Mucosa of rectum (tissue), 2 donors: ENCODE results near the gene HOATZ.

Experiments
- H3K27ac ChIP-seq, 2 donors: one replicate each; pipeline ENCODE4 v1.7.0; 2013; ENCODE audit warnings: inconsistent platforms in 2 of 2, low read depth in 2 of 2, low read length in 2 of 2
- H3K27me3 ChIP-seq, 2 donors: one replicate each; pipeline ENCODE4 v1.7.0; 2013; ENCODE audit warnings: low read length in 2 of 2; ENCODE audit not compliant: control insufficient read depth in 2 of 2, insufficient read depth in 2 of 2
- H3K36me3 ChIP-seq, 2 donors: one replicate each; pipeline ENCODE4 v1.7.0; 2013; ENCODE audit warnings: low read length in 2 of 2; ENCODE audit not compliant: control insufficient read depth in 2 of 2, insufficient read depth in 2 of 2
- H3K4me1 ChIP-seq, 2 donors: one replicate each; pipeline ENCODE4 v1.7.0; 2013; ENCODE audit warnings: low read length in 2 of 2, mild to moderate bottlenecking in 1 of 2; ENCODE audit not compliant: control insufficient read depth in 2 of 2, insufficient read depth in 2 of 2
- H3K4me3 ChIP-seq, 2 donors: one replicate each; pipeline ENCODE4 v1.7.0; 2013; ENCODE audit warnings: low read length in 2 of 2
- H3K9ac ChIP-seq, 2 donors: one replicate each; pipeline ENCODE4 v1.7.0; 2013; ENCODE audit warnings: low read length in 2 of 2, low read depth in 1 of 2, mild to moderate bottlenecking in 1 of 2
- H3K9me3 ChIP-seq, 2 donors: one replicate each; pipeline ENCODE4 v1.7.0; 2013; ENCODE audit warnings: low read length in 2 of 2; ENCODE audit not compliant: control insufficient read depth in 2 of 2
- donor health status: healthy.
- donor health status: Normal muscosa, but diverticular disease.

HOATZ gene

GRCh38 chr11:111518668-111519067 lies 4.1 kb downstream of the HOATZ start:
- Histone ChIP-seq H3K4me3 (no peak overlapping the region), H3K36me3 (no peaks in the 10 kb centered on the region), H3K9me3 (no peaks in the 10 kb centered on the region), H3K27ac (no peak overlapping the region), H3K27me3 (peaks cover 0 to 12% of the 10 kb centered on the region in 2 donors), H3K9ac (no peak overlapping the region), H3K4me1 (no peaks in the 10 kb centered on the region)

- Histone ChIP-seq H3K27me3 (peaks cover 0 to 5% of the 10 kb centered on the region in 2 donors), H3K9me3 (no peaks in the 10 kb centered on the region), H3K4me1 (no peaks in the 10 kb centered on the region), H3K36me3 (no peaks in the 10 kb centered on the region), H3K9ac (no peak overlapping the region), H3K4me3 (no peak overlapping the region), H3K27ac (no peak overlapping the region)
Observed at GRCh38 chr11:111520560-111520959, 6.0 kb downstream of the HOATZ start.

- Histone ChIP-seq H3K9me3 (no peaks in the 10 kb centered on the region), H3K9ac (no peak overlapping the region), H3K4me3 (no peak overlapping the region), H3K36me3 (no peaks in the 10 kb centered on the region), H3K4me1 (no peaks in the 10 kb centered on the region), H3K27ac (no peak overlapping the region), H3K27me3 (peaks cover 0 to 5% of the 10 kb centered on the region in 2 donors)
Observed at GRCh38 chr11:111521135-111521534, 6.6 kb downstream of the HOATZ start.

GRCh38 chr11:111522426-111522825 lies 7.8 kb downstream of the HOATZ start:
- no peaks in the 10 kb centered on the region for H3K4me1 ChIP-seq
- H3K36me3 ChIP-seq: no peaks in the 10 kb centered on the region
- peaks cover 0 to 5% of the 10 kb centered on the region in 2 donors for H3K27me3 ChIP-seq
- H3K9ac ChIP-seq: no peak overlapping the region
- no peak overlapping the region for H3K4me3 ChIP-seq
- no peaks in the 10 kb centered on the region for H3K9me3 ChIP-seq
- no peak overlapping the region for H3K27ac ChIP-seq

GRCh38 chr11:111523343-111523742 lies 8.8 kb downstream of the HOATZ start:
- no peaks in the 10 kb centered on the region for H3K4me1 ChIP-seq
- H3K9me3 ChIP-seq: no peaks in the 10 kb centered on the region
- peaks cover 0 to 5% of the 10 kb centered on the region in 2 donors for H3K27me3 ChIP-seq
- no peaks in the 10 kb centered on the region for H3K36me3 ChIP-seq
- H3K27ac ChIP-seq: no peak overlapping the region
- H3K4me3 ChIP-seq: no peak overlapping the region
- no peak overlapping the region for H3K9ac ChIP-seq

GRCh38 chr11:111524056-111524455 lies 9.5 kb downstream of the HOATZ start:
- Histone ChIP-seq H3K27ac (no peak overlapping the region), H3K27me3 (peaks cover 0 to 5% of the 10 kb centered on the region in 2 donors), H3K4me1 (no peaks in the 10 kb centered on the region), H3K9me3 (no peaks in the 10 kb centered on the region), H3K9ac (no peak overlapping the region), H3K36me3 (no peaks in the 10 kb centered on the region), H3K4me3 (no peak overlapping the region)

- Histone ChIP-seq H3K36me3 (no peaks in the 10 kb centered on the region), H3K27me3 (peaks cover 0 to 5% of the 10 kb centered on the region in 2 donors), H3K4me3 (no peak overlapping the region), H3K27ac (no peak overlapping the region), H3K4me1 (no peaks in the 10 kb centered on the region), H3K9ac (no peak overlapping the region), H3K9me3 (no peaks in the 10 kb centered on the region)
Observed at GRCh38 chr11:111525456-111525855, 10.9 kb downstream of the HOATZ start.

GRCh38 chr11:111526501-111526900 lies 11.9 kb downstream of the HOATZ start:
- H3K4me1 ChIP-seq: no peaks in the 10 kb centered on the region
- no peak overlapping the region for H3K4me3 ChIP-seq
- no peak overlapping the region for H3K9ac ChIP-seq
- no peaks in the 10 kb centered on the region for H3K27me3 ChIP-seq
- no peaks in the 10 kb centered on the region for H3K9me3 ChIP-seq
- H3K36me3 ChIP-seq: no peaks in the 10 kb centered on the region
- H3K27ac ChIP-seq: no peak overlapping the region

- no peak overlapping the region for H3K27ac ChIP-seq
- H3K27me3 ChIP-seq: peaks cover 0 to 2% of the 10 kb centered on the region in 2 donors
- H3K36me3 ChIP-seq: no peaks in the 10 kb centered on the region
- H3K4me3 ChIP-seq: no peak overlapping the region
- H3K9ac ChIP-seq: no peak overlapping the region
- no peaks in the 10 kb centered on the region for H3K9me3 ChIP-seq
- H3K4me1 ChIP-seq: no peaks in the 10 kb centered on the region
Observed at GRCh38 chr11:111527279-111527678, 12.7 kb downstream of the HOATZ start.

GRCh38 chr11:111528557-111528956 lies 14.0 kb downstream of the HOATZ start:
- Histone ChIP-seq H3K4me1 (no peaks in the 10 kb centered on the region), H3K27me3 (peaks cover 0 to 2% of the 10 kb centered on the region in 2 donors), H3K27ac (no peak overlapping the region), H3K9ac (no peak overlapping the region), H3K4me3 (no peak overlapping the region), H3K9me3 (no peaks in the 10 kb centered on the region), H3K36me3 (no peaks in the 10 kb centered on the region)

- no peaks in the 10 kb centered on the region for H3K4me1 ChIP-seq
- no peaks in the 10 kb centered on the region for H3K9me3 ChIP-seq
- no peak overlapping the region for H3K4me3 ChIP-seq
- no peaks in the 10 kb centered on the region for H3K36me3 ChIP-seq
- H3K27me3 ChIP-seq: peaks cover 0 to 4% of the 10 kb centered on the region in 2 donors
- no peak overlapping the region for H3K27ac ChIP-seq
- no peak overlapping the region for H3K9ac ChIP-seq
Observed at GRCh38 chr11:111530091-111530490, 15.5 kb downstream of the HOATZ start.
